Common myeloid progenitor, CD34-positive (primary cell): ENCODE data around the gene TMX3.
A peak's percentile ranks its signal among the peaks of the same experiment; 100 is the strongest.

ENCODE experiments used
- CTCF ChIA-PET: fragments of 350-600 bp; sonication (Branson Sonifier 250); formaldehyde crosslinking; loops from one replicate; lab custom pipeline; 2021; ENCODE audit warnings: antibody characterized with exemption; lab: Charles Lee
- POLR2A ChIA-PET: fragments of 350-600 bp; sonication (Branson Sonifier 250); formaldehyde crosslinking; loops from one replicate; lab custom pipeline; 2021; ENCODE audit warnings: antibody characterized with exemption; lab: Charles Lee
- DNase-seq, 3 donors: peaks; one replicate each; pipeline versions ENCODE4 v3.0.0 to v3.0.0-alpha.2; 2013
- H3K27ac ChIP-seq, 2 experiments: 1 replicate in 1 of 2; 2 replicates in 1 of 2; pipeline ENCODE4 v1.7.0; 2013; ENCODE audit warnings: inconsistent platforms in 2 of 2, low read length in 2 of 2, mild to moderate bottlenecking in 2 of 2, low read depth in 1 of 2, moderate library complexity in 1 of 2; ENCODE audit not compliant: severe bottlenecking in 2 of 2, insufficient read depth in 1 of 2, poor library complexity in 1 of 2
- H3K27me3 ChIP-seq, 5 experiments: replicated peaks in 2 of 5; 1 replicate in 3 of 5; 2 replicates in 2 of 5; pipeline versions ENCODE4 v1.6.1 to v1.7.0; 2013; ENCODE audit warnings: low read length in 4 of 5, mild to moderate bottlenecking in 2 of 5, moderate library complexity in 2 of 5, inconsistent platforms in 1 of 5; ENCODE audit not compliant: insufficient read depth in 5 of 5, control insufficient read depth in 4 of 5
- H3K36me3 ChIP-seq, 4 experiments: 1 replicate in 2 of 4; 2 replicates in 2 of 4; pipeline versions ENCODE4 v1.6.1 to v1.7.0; 2013; ENCODE audit warnings: low read length in 3 of 4, control low read depth in 1 of 4, mild to moderate bottlenecking in 1 of 4; ENCODE audit not compliant: control insufficient read depth in 4 of 4, insufficient read depth in 4 of 4
- H3K4me1 ChIP-seq, 4 experiments: 1 replicate in 3 of 4; 2 replicates in 1 of 4; pipeline versions ENCODE4 v1.6.1 to v1.7.1; 2013; ENCODE audit warnings: low read length in 3 of 4, mild to moderate bottlenecking in 3 of 4, control low read depth in 1 of 4, inconsistent platforms in 1 of 4, moderate library complexity in 1 of 4; ENCODE audit not compliant: control insufficient read depth in 4 of 4, insufficient read depth in 4 of 4; ENCODE audit errors: control extremely low read depth in 1 of 4
- H3K4me3 ChIP-seq, 7 experiments: 1 replicate in 4 of 7; 2 replicates in 3 of 7; pipeline versions ENCODE4 v1.5.1 to v1.7.0; 2013; ENCODE audit warnings: mild to moderate bottlenecking in 7 of 7, low read length in 6 of 7, moderate library complexity in 6 of 7, inconsistent platforms in 2 of 7, low read depth in 2 of 7, control low read depth in 1 of 7; ENCODE audit not compliant: insufficient read depth in 4 of 7, control insufficient read depth in 1 of 7; ENCODE audit errors: extremely low read depth in 1 of 7
- H3K9me3 ChIP-seq, 5 experiments: 1 replicate in 4 of 5; 2 replicates in 1 of 5; pipeline versions ENCODE4 v1.6.1 to v1.7.1; 2013; ENCODE audit warnings: low read length in 4 of 5, mild to moderate bottlenecking in 2 of 5, inconsistent platforms in 1 of 5, low read depth in 1 of 5, moderate library complexity in 1 of 5; ENCODE audit not compliant: control insufficient read depth in 4 of 5, insufficient read depth in 2 of 5; ENCODE audit errors: control extremely low read depth in 1 of 5
- WGBS: methylation state at CpG from one replicate; pipeline ENCODE4 v1.1.5; 2013; ENCODE audit not compliant: insufficient coverage; 5-methylcytosine and 5-hydroxymethylcytosine counted together

The TMX3 gene

DNA sequence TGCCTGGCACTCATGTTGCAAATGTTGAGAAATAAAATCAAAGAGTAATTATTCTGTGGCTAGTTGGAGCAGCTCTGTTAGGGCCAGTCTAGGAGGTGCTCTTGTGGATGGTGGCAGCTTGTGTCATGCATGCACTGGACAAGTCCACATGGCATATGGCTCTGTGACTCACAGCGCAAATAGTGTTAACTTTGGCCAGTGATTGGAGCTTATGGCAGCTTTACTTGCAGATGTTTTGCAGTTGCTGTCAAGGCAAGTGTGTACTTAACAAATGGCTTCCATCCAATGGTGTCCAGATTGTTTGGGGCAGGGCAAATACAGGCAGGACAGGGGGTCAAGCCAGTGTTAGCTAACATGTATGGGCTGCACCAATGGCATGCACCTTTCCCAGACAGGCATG, 26.1 kb upstream of the TMX3 start:
- H3K4me3 ChIP-seq: no peak overlapping the region
- POLR2A ChIA-PET: no interaction called here
- H3K4me1 ChIP-seq: no peaks in the 10 kb centered on the region
- no peaks in the 10 kb centered on the region for H3K9me3 ChIP-seq
- CTCF ChIA-PET: interaction anchor here (1.0 kb wide), 1 partner anchor 17 kb away, joined by 3 read pairs; no protein-coding TSS in a partner anchor
- 100% methylated on average over 1 of the region's 1 CpG for WGBS
- H3K27ac ChIP-seq: no peak overlapping the region
- DNase-seq: no peak
- H3K36me3 ChIP-seq: no peaks in the 10 kb centered on the region
- H3K27me3 ChIP-seq: no peaks in the 10 kb centered on the region

DNA sequence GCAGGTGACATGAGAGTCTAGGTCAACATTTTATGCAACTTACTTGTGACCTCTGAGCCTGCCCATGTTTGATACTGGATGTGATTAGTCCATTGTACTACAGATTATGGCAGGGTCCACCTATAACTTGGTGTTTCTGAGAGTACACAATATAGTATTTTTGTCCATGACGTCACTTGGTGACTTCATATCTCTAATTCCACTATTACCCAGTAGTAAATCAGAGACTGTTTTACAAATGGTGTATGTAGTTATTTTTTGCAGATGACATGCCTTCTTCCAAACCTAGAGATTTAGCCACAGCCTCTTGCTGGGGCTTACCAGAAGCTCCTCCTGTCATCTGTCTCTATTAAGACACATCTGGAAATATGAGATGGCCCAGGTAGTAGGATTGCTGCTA, 24.6 kb upstream of the TMX3 start:
- no peaks in the 10 kb centered on the region for H3K4me1 ChIP-seq
- DNase-seq: no peak
- no peaks in the 10 kb centered on the region for H3K9me3 ChIP-seq
- POLR2A ChIA-PET: no interaction called here
- no CpG with 5 or more reads among the region's 1 CpG for WGBS
- CTCF ChIA-PET: interaction anchor here (1.1 kb wide), 1 partner anchor 18 kb away, joined by 3 read pairs; no protein-coding TSS in a partner anchor
- no peak overlapping the region for H3K27ac ChIP-seq
- H3K27me3 ChIP-seq: no peaks in the 10 kb centered on the region
- H3K4me3 ChIP-seq: no peak overlapping the region
- H3K36me3 ChIP-seq: no peaks in the 10 kb centered on the region

DNA sequence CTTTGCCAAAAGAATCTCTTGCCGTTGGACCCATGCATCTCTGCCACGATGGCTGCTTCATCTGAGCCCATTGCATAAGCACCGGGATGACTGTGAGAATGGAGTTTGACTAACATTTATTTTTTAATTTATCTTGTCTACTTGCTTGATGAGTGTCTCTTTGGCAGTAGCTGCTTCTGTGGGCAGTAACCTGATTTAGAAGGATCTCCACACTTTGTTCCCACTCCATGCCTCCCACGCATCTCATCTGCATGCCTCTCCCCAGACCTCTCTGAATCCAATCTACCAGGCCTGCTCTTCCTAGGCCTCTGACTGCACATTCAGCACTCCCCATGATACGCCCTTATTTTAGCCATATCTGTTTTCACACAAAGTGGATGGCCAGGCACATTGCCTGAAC, 23.7 kb upstream of the TMX3 start:
- Histone ChIP-seq H3K9me3 (no peaks in the 10 kb centered on the region), H3K27ac (no peak overlapping the region), H3K36me3 (no peaks in the 10 kb centered on the region), H3K4me1 (no peaks in the 10 kb centered on the region), H3K27me3 (no peaks in the 10 kb centered on the region), H3K4me3 (no peak overlapping the region)
- POLR2A ChIA-PET: no interaction called here
- CTCF ChIA-PET: interaction anchor here (1.1 kb wide), 1 partner anchor 17 kb away, joined by 3 read pairs; no protein-coding TSS in a partner anchor
- WGBS: 100% methylated on average over 4 of the region's 5 CpGs
- no peak for DNase-seq

GRCh38 chr18:68735483-68736343, 20.8 kb upstream of the TMX3 start:
- no peaks in the 10 kb centered on the region for H3K27me3 ChIP-seq
- H3K9me3 ChIP-seq: no peaks in the 10 kb centered on the region
- POLR2A ChIA-PET: no interaction called here
- H3K27ac ChIP-seq: no peak overlapping the region
- WGBS: 0% methylated on average over 1 of the region's 3 CpGs
- H3K4me1 ChIP-seq: no peaks in the 10 kb centered on the region
- no peak overlapping the region for H3K4me3 ChIP-seq
- peak; percentile 32 to 70 (median 64) for DNase-seq
- H3K36me3 ChIP-seq: no peaks in the 10 kb centered on the region
- CTCF ChIA-PET: no interaction called here

GRCh38 chr18:68734308-68734707, 19.4 kb upstream of the TMX3 start:
- H3K4me3 ChIP-seq: no peak overlapping the region
- H3K9me3 ChIP-seq: no peaks in the 10 kb centered on the region
- CTCF ChIA-PET: interaction anchor here (0.8 to 1.6 kb wide), 2 partner anchors 20 to 72 kb away, joined by 3 to 7 read pairs; partner anchors contain the start of gene TMX3
- POLR2A ChIA-PET: no interaction called here
- H3K36me3 ChIP-seq: no peaks in the 10 kb centered on the region
- DNase-seq: no peak
- H3K27ac ChIP-seq: no peak overlapping the region
- no peaks in the 10 kb centered on the region for H3K4me1 ChIP-seq
- no peaks in the 10 kb centered on the region for H3K27me3 ChIP-seq
- 93% methylated on average over 3 of the region's 5 CpGs for WGBS

GRCh38 chr18:68733707-68734106, 18.8 kb upstream of the TMX3 start:
- Histone ChIP-seq H3K36me3 (no peaks in the 10 kb centered on the region), H3K27ac (no peak overlapping the region), H3K9me3 (no peaks in the 10 kb centered on the region), H3K27me3 (no peaks in the 10 kb centered on the region), H3K4me3 (no peak overlapping the region), H3K4me1 (no peaks in the 10 kb centered on the region)
- ChIA-PET CTCF (interaction anchor here (0.8 to 1.6 kb wide), 2 partner anchors 19 to 71 kb away, joined by 3 to 7 read pairs; partner anchors contain the start of gene TMX3), POLR2A (no interaction called here)
- DNase-seq: no peak
- WGBS: 100% methylated on average over 1 of the region's 6 CpGs

GRCh38 chr18:68728081-68728700, 13.3 kb upstream of the TMX3 start:
- peaks cover 0 to 5% (median 0%) of the 10 kb centered on the region in 4 experiments for H3K4me1 ChIP-seq
- POLR2A ChIA-PET: no interaction called here
- H3K27ac ChIP-seq: no peak overlapping the region
- DNase-seq: no peak
- CTCF ChIA-PET: interaction anchor here (1.1 kb wide), 1 partner anchor 12 kb away, joined by 3 read pairs; no protein-coding TSS in a partner anchor
- no peaks in the 10 kb centered on the region for H3K27me3 ChIP-seq
- H3K4me3 ChIP-seq: no peak overlapping the region
- H3K9me3 ChIP-seq: peaks cover 0 to 6% (median 0%) of the 10 kb centered on the region in 5 experiments
- H3K36me3 ChIP-seq: peaks cover 0 to 1% (median 0%) of the 10 kb centered on the region in 4 experiments
- 100% methylated on average over 1 of the region's 2 CpGs for WGBS
